Astrocyte (in vitro differentiated cells and primary cell): Measurements from ENCODE around the gene AMIGO1. TPM values are rescaled to one million over a fixed set of nuclear protein-coding genes. Genes with fewer than 3 reads are reported as not detected.

Source experiments
- DNase-seq: peaks from one replicate; pipeline ENCODE4 v3.0.0-alpha.2; 2010; ENCODE audit warnings: low read depth
- FAIRE-seq: peaks from 2 replicates; lab custom pipeline; 2011; peaks lifted over from hg19 to GRCh38; lab: Jason Lieb, UNC
- H2AFZ ChIP-seq: 2 replicates; pipeline ENCODE4 v1.6.0; 2012; ENCODE audit warnings: low read depth, low read length, inconsistent platforms
- H3K27ac ChIP-seq: 2 replicates; pipeline ENCODE4 v1.5.1; 2011; ENCODE audit warnings: low read depth, low read length, inconsistent platforms
- H3K27me3 ChIP-seq: 2 replicates; pipeline ENCODE4 v1.6.0; 2011; ENCODE audit warnings: low read length, inconsistent platforms; ENCODE audit not compliant: insufficient read depth
- H3K36me3 ChIP-seq: 2 replicates; pipeline ENCODE4 v1.5.1; 2011; ENCODE audit warnings: low read length, inconsistent platforms; ENCODE audit not compliant: insufficient read depth
- H3K4me1 ChIP-seq: 2 replicates; pipeline ENCODE4 v1.5.1; 2011; ENCODE audit warnings: low read length, inconsistent platforms; ENCODE audit not compliant: insufficient read depth
- H3K4me2 ChIP-seq: 2 replicates; pipeline ENCODE4 v1.6.0; 2012; ENCODE audit warnings: low read length, inconsistent platforms
- H3K4me3 ChIP-seq: 2 replicates; pipeline ENCODE4 v1.5.1; 2011; ENCODE audit warnings: low read depth, mild to moderate bottlenecking, low read length, inconsistent platforms; ENCODE audit not compliant: insufficient read depth
- H3K79me2 ChIP-seq: 2 replicates; pipeline ENCODE4 v1.6.0; 2012; ENCODE audit warnings: mild to moderate bottlenecking, low read length, inconsistent platforms; ENCODE audit not compliant: insufficient read depth
- H3K9ac ChIP-seq: 2 replicates; pipeline ENCODE4 v1.6.0; 2012; ENCODE audit warnings: mild to moderate bottlenecking, low read length, inconsistent platforms
- H3K9me3 ChIP-seq: 2 replicates; pipeline ENCODE4 v1.5.1; 2012; ENCODE audit warnings: low read depth, mild to moderate bottlenecking, low read length, inconsistent platforms; ENCODE audit not compliant: insufficient read depth
- H4K20me1 ChIP-seq: 2 replicates; pipeline ENCODE4 v1.6.0; 2012; ENCODE audit warnings: low read length, inconsistent platforms; ENCODE audit not compliant: insufficient read depth
- H3K27ac Mint-ChIP-seq: one replicate; pipeline ENCODE4 v1.8.0; 2021; ENCODE audit warnings: mild to moderate bottlenecking, mixed read lengths; ENCODE audit not compliant: unreplicated experiment
- H3K27me3 Mint-ChIP-seq: one replicate; pipeline ENCODE4 v1.8.0; 2021; ENCODE audit warnings: low read depth, mixed read lengths; ENCODE audit not compliant: unreplicated experiment
- H3K36me3 Mint-ChIP-seq: one replicate; pipeline ENCODE4 v1.8.0; 2021; ENCODE audit warnings: low read depth, mixed read lengths; ENCODE audit not compliant: unreplicated experiment
- H3K4me1 Mint-ChIP-seq: one replicate; pipeline ENCODE4 v1.8.0; 2021; ENCODE audit warnings: low read depth, mixed read lengths; ENCODE audit not compliant: unreplicated experiment
- H3K4me3 Mint-ChIP-seq: one replicate; pipeline ENCODE4 v1.8.0; 2021; ENCODE audit warnings: mild to moderate bottlenecking, moderate library complexity, mixed read lengths; ENCODE audit not compliant: unreplicated experiment
- H3K9me3 Mint-ChIP-seq: one replicate; pipeline ENCODE4 v1.8.0; 2021; ENCODE audit warnings: mild to moderate bottlenecking, mixed read lengths; ENCODE audit not compliant: unreplicated experiment
- EZH2 ChIP-seq: IDR thresholded peaks from 2 replicates; pipeline ENCODE4 v1.6.1; 2012; ENCODE audit warnings: mild to moderate bottlenecking, low read length, inconsistent platforms; ENCODE audit not compliant: insufficient read depth
- total RNA-seq: library from RNA; stranded (reverse); gene quantifications from 2 replicates; pipeline ENCODE4 v1.2.1, GENCODE V29; 2021
- TF ChIP-seq, protein P1 (sequence below): IDR thresholded peaks from 2 replicates; pipeline ENCODE4 v1.5.1; 2011; ENCODE audit warnings: low read depth, mild to moderate bottlenecking, inconsistent platforms, low read length, moderate library complexity; ENCODE audit not compliant: insufficient read depth

Gene AMIGO1
- total RNA-seq, 1 donor from 2014 or later, result 1.8 TPM

DNA sequence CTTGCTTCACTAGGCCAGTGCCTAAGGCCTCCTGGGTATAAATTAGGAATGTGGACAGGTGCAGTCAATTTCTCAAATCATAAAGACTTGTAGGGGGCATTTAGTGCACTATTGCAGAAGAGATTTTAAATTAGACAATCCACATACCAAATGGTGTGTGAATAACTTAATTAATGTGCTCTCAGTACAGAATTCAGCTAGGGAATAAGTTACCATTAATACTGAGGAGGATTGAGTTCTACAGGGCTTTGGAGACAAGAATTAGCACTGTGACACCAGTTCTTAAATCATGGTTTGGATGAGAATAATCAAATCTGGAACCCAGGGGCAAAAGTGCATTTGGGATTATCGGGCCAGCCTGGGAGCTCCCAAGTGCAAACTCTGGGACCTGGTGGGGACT, 41.5 kb downstream of the AMIGO1 start:
- Mint-ChIP-seq H3K27ac (no peak overlapping the region), H3K4me1 (peaks cover 1% of the 10 kb centered on the region), H3K4me3 (no peak overlapping the region), H3K36me3 (no peaks in the 10 kb centered on the region), H3K9me3 (no peaks in the 10 kb centered on the region), H3K27me3 (peaks cover 47% of the 10 kb centered on the region)
- Histone ChIP-seq H3K9me3 (no peaks in the 10 kb centered on the region), H3K4me2 (no peak overlapping the region), H3K27ac (no peak overlapping the region), H2AFZ (no peak overlapping the region), H3K79me2 (no peaks in the 10 kb centered on the region), H3K27me3 (peaks cover 75% of the 10 kb centered on the region), H4K20me1 (no peaks in the 10 kb centered on the region), H3K4me1 (no peaks in the 10 kb centered on the region), H3K36me3 (no peaks in the 10 kb centered on the region), H3K4me3 (no peak overlapping the region), H3K9ac (no peak overlapping the region)
- FAIRE-seq (no peak), DNase-seq (no peak)
- TF ChIP-seq, protein P1, sequence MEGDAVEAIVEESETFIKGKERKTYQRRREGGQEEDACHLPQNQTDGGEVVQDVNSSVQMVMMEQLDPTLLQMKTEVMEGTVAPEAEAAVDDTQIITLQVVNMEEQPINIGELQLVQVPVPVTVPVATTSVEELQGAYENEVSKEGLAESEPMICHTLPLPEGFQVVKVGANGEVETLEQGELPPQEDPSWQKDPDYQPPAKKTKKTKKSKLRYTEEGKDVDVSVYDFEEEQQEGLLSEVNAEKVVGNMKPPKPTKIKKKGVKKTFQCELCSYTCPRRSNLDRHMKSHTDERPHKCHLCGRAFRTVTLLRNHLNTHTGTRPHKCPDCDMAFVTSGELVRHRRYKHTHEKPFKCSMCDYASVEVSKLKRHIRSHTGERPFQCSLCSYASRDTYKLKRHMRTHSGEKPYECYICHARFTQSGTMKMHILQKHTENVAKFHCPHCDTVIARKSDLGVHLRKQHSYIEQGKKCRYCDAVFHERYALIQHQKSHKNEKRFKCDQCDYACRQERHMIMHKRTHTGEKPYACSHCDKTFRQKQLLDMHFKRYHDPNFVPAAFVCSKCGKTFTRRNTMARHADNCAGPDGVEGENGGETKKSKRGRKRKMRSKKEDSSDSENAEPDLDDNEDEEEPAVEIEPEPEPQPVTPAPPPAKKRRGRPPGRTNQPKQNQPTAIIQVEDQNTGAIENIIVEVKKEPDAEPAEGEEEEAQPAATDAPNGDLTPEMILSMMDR, result no peak
- no peak for TF ChIP-seq EZH2

DNA sequence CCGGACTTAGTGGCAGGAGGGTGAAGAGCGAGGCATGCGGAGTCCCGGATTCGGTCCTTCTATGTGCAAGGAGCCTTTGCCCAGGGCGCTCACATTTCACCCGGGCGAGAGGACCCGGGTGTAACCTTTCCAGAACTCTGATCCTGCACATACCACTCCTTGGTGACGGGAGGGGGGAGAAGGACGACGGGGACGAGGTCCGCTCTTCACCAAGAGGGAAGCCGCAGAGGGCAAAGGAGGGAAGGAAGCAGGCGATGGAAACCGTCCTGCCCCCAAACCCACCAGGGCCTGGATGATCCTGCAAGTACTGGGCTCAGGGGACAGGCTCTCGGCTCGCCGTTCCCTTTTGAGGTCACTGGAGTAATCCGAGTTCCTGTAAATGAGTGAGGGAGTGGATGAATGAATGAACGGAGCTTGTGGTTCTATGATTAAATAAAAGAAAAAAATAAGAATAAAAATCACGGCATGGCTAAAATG, 42.2 kb downstream of the AMIGO1 start:
- Mint-ChIP-seq H3K27me3 (peaks cover 48% of the 10 kb centered on the region), H3K9me3 (no peaks in the 10 kb centered on the region), H3K4me1 (peaks cover 1% of the 10 kb centered on the region), H3K27ac (no peak overlapping the region), H3K36me3 (no peaks in the 10 kb centered on the region), H3K4me3 (peak overlapping the region; percentile 74)
- Histone ChIP-seq H3K27ac (no peak overlapping the region), H3K27me3 (peaks cover 79% of the 10 kb centered on the region), H2AFZ (no peak overlapping the region), H3K79me2 (no peaks in the 10 kb centered on the region), H3K4me1 (no peaks in the 10 kb centered on the region), H3K4me3 (no peak overlapping the region), H3K9ac (no peak overlapping the region), H4K20me1 (no peaks in the 10 kb centered on the region), H3K4me2 (peak overlapping the region; percentile 79), H3K9me3 (no peaks in the 10 kb centered on the region), H3K36me3 (no peaks in the 10 kb centered on the region)
- TF ChIP-seq, protein P1, result no peak
- peak; percentile 15 for TF ChIP-seq EZH2
- DNase-seq (no peak), FAIRE-seq (no peak)

DNA sequence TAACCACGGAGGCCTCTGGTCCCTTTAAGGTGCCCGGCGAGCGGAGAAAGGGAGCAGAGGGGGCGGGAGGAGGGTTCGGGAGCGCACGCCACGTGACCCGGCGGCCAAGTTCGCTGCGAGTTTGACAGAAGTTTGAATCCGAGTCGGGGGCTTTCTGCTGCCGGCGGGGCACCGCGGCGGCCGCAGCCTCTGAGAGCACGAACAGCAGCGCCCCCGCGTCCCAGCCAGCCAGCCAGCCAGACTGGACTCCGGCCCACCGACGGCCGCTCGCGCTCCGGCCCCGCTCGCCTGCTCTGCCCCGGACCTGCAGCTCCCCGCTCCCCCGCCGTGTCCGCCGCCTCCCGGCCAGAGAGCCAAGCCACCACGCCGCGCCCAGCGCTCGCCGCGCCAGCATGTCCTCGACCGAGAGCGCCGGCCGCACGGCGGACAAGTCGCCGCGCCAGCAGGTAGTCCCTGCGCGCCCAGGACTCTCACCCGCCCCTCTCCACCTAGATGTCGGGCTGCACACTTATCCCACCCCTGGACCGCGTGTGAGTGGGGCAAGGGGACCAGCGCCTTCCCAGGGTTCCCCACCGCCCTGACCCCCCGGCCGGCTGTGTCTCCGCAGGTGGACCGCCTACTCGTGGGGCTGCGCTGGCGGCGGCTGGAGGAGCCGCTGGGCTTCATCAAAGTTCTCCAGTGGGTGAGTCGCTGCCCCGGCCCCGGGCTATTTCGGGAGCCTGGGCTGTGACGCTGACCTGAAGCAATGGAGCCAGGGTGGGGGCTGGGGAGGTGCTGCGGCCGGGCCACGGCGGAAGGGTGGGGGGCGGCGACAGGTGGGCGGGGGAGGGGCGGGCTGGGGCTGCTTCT, 42.9 kb downstream of the AMIGO1 start, which contains the start of gene SYPL2:
Gene SYPL2 (plus strand): TSS at position 95 of the 849 bp plus-strand sequence. CDS start 298 bp downstream, at position 393.
- Histone ChIP-seq H3K4me3 (peak within 1 kb of the TSS; percentile 45), H3K9me3 (no peaks in the 10 kb centered on the region), H3K4me1 (no peaks in the 10 kb centered on the region), H3K9ac (no peak within 1 kb of the TSS), H3K27me3 (peaks cover 72% of the 10 kb centered on the region), H3K36me3 (no peaks in the 10 kb centered on the region), H4K20me1 (no peaks in the 10 kb centered on the region), H3K27ac (no peak within 1 kb of the TSS), H3K4me2 (peak within 1 kb of the TSS; percentile 79), H2AFZ (peak within 1 kb of the TSS; percentile 82), H3K79me2 (no peaks in the 10 kb centered on the region)
- DNase-seq (no peak), FAIRE-seq (no peak)
- no peaks in the 10 kb centered on the region for H3K9me3 Mint-ChIP-seq
- TF ChIP-seq EZH2, result peak; percentile 93
- TF ChIP-seq, protein P1, result no peak
- peaks cover 1% of the 10 kb centered on the region for H3K4me1 Mint-ChIP-seq
- no peaks in the 10 kb centered on the region for H3K36me3 Mint-ChIP-seq
- H3K4me3 Mint-ChIP-seq, result peak within 1 kb of the TSS; percentile 74
- no peak within 1 kb of the TSS for H3K27ac Mint-ChIP-seq
- peaks cover 53% of the 10 kb centered on the region for H3K27me3 Mint-ChIP-seq
